ENCODE results near the gene NRIP1.

NRIP1 gene

GRCh38 chr21:15000081-15000480, 64.7 kb downstream of the NRIP1 start:
- no peaks in the 10 kb centered on the region for H3K9me3 ChIP-seq
- no peak overlapping the region for H3K4me3 ChIP-seq (ENCODE audit: low read depth in 1 of 2, low read length in 1 of 2)
- H3K4me1 ChIP-seq (ENCODE audit: control insufficient read depth in 1 of 2, insufficient read depth in 1 of 2, low read depth in 1 of 2, low read length in 1 of 2) = peaks cover 7 to 13% of the 10 kb centered on the region in 2 experiments
- no peaks in the 10 kb centered on the region for H3K36me3 ChIP-seq
- TF ChIP-seq, protein P1, sequence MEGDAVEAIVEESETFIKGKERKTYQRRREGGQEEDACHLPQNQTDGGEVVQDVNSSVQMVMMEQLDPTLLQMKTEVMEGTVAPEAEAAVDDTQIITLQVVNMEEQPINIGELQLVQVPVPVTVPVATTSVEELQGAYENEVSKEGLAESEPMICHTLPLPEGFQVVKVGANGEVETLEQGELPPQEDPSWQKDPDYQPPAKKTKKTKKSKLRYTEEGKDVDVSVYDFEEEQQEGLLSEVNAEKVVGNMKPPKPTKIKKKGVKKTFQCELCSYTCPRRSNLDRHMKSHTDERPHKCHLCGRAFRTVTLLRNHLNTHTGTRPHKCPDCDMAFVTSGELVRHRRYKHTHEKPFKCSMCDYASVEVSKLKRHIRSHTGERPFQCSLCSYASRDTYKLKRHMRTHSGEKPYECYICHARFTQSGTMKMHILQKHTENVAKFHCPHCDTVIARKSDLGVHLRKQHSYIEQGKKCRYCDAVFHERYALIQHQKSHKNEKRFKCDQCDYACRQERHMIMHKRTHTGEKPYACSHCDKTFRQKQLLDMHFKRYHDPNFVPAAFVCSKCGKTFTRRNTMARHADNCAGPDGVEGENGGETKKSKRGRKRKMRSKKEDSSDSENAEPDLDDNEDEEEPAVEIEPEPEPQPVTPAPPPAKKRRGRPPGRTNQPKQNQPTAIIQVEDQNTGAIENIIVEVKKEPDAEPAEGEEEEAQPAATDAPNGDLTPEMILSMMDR (IDR thresholded peaks at IDR 0.05) = no peak
- H3K27me3 ChIP-seq = no peaks in the 10 kb centered on the region
- no peak overlapping the region for H3K27ac ChIP-seq

DNA sequence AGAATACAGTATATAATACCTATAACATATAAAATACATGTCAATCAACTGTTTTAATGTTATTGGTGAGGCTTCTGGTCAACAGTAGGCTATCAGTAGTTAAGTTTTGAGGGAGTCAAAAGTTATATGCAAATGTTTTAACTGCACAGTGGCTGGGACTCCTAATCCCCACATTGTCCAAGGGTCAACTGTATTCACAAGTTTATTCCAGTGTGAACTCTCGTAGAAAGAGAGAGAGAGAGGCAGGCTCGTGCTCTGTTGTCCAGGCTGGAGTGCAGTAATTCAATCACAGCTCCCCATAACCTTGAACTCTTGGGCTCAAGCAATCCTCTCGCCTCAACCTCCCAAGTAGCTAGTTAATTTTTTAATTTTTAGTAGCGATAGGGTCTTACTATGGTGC, 66.0 kb downstream of the NRIP1 start:
- Histone ChIP-seq H3K27me3 (no peaks in the 10 kb centered on the region), H3K27ac (no peak overlapping the region), H3K36me3 (no peaks in the 10 kb centered on the region), H3K9me3 (no peaks in the 10 kb centered on the region), H3K4me1 (ENCODE audit: control insufficient read depth in 1 of 2, insufficient read depth in 1 of 2, low read depth in 1 of 2, low read length in 1 of 2) (no peaks in the 10 kb centered on the region), H3K4me3 (ENCODE audit: low read depth in 1 of 2, low read length in 1 of 2) (no peak overlapping the region)
- TF ChIP-seq, protein P1 (IDR thresholded peaks at IDR 0.05) = no peak

GRCh38 chr21:14998336-14998735, 66.5 kb downstream of the NRIP1 start:
- H3K27ac ChIP-seq = no peak overlapping the region
- no peaks in the 10 kb centered on the region for H3K36me3 ChIP-seq
- TF ChIP-seq, protein P1 (IDR thresholded peaks at IDR 0.05) = no peak
- no peaks in the 10 kb centered on the region for H3K9me3 ChIP-seq
- H3K4me1 ChIP-seq (ENCODE audit: control insufficient read depth in 1 of 2, insufficient read depth in 1 of 2, low read depth in 1 of 2, low read length in 1 of 2) = no peaks in the 10 kb centered on the region
- H3K27me3 ChIP-seq = no peaks in the 10 kb centered on the region
- H3K4me3 ChIP-seq (ENCODE audit: low read depth in 1 of 2, low read length in 1 of 2) = no peak overlapping the region

GRCh38 chr21:14995695-14996490, 68.9 kb downstream of the NRIP1 start:
- no peak overlapping the region for H3K27ac ChIP-seq
- no peaks in the 10 kb centered on the region for H3K4me1 ChIP-seq (ENCODE audit: control insufficient read depth in 1 of 2, insufficient read depth in 1 of 2, low read depth in 1 of 2, low read length in 1 of 2)
- H3K36me3 ChIP-seq = peaks cover 4% of the 10 kb centered on the region
- no peaks in the 10 kb centered on the region for H3K27me3 ChIP-seq
- no peak overlapping the region for H3K4me3 ChIP-seq (ENCODE audit: low read depth in 1 of 2, low read length in 1 of 2)
- H3K9me3 ChIP-seq = no peaks in the 10 kb centered on the region
- TF ChIP-seq, protein P1 (IDR thresholded peaks at IDR 0.05) = no peak

- H3K36me3 ChIP-seq = peaks cover 4% of the 10 kb centered on the region
- H3K4me1 ChIP-seq (ENCODE audit: control insufficient read depth in 1 of 2, insufficient read depth in 1 of 2, low read depth in 1 of 2, low read length in 1 of 2) = no peaks in the 10 kb centered on the region
- no peaks in the 10 kb centered on the region for H3K27me3 ChIP-seq
- TF ChIP-seq, protein P1 (IDR thresholded peaks at IDR 0.05) = no peak
- H3K4me3 ChIP-seq (ENCODE audit: low read depth in 1 of 2, low read length in 1 of 2) = no peak overlapping the region
- no peaks in the 10 kb centered on the region for H3K9me3 ChIP-seq
- H3K27ac ChIP-seq = no peak overlapping the region
Observed at GRCh38 chr21:14995226-14995625, 69.6 kb downstream of the NRIP1 start.
